GM13976 (cell line): Measurements from ENCODE around the gene MAU2.
A peak's percentile ranks its signal among the peaks of the same experiment; 100 is the strongest.

Source experiments
- DNase-seq: peaks from one replicate; pipeline ENCODE4 v3.0.0; 2012; ENCODE audit warnings: low spot score
- CTCF ChIP-seq: IDR thresholded peaks from 2 replicates; pipeline ENCODE4 v1.5.1; 2012; ENCODE audit warnings: borderline replicate concordance, mild to moderate bottlenecking; ENCODE audit not compliant: insufficient read depth; ENCODE audit errors: extremely low read depth, missing control alignments, control extremely low read depth
- in situ Hi-C: fragments of 300-500 bp; cut with MboI; formaldehyde crosslinking; loops from one replicate; pipeline ENCODE4 v1.12.0; 2022; ENCODE audit warnings: low sequenced_read_pairs, mixed read lengths, inconsistent platforms; ENCODE audit not compliant: unreplicated experiment

Gene MAU2

DNA sequence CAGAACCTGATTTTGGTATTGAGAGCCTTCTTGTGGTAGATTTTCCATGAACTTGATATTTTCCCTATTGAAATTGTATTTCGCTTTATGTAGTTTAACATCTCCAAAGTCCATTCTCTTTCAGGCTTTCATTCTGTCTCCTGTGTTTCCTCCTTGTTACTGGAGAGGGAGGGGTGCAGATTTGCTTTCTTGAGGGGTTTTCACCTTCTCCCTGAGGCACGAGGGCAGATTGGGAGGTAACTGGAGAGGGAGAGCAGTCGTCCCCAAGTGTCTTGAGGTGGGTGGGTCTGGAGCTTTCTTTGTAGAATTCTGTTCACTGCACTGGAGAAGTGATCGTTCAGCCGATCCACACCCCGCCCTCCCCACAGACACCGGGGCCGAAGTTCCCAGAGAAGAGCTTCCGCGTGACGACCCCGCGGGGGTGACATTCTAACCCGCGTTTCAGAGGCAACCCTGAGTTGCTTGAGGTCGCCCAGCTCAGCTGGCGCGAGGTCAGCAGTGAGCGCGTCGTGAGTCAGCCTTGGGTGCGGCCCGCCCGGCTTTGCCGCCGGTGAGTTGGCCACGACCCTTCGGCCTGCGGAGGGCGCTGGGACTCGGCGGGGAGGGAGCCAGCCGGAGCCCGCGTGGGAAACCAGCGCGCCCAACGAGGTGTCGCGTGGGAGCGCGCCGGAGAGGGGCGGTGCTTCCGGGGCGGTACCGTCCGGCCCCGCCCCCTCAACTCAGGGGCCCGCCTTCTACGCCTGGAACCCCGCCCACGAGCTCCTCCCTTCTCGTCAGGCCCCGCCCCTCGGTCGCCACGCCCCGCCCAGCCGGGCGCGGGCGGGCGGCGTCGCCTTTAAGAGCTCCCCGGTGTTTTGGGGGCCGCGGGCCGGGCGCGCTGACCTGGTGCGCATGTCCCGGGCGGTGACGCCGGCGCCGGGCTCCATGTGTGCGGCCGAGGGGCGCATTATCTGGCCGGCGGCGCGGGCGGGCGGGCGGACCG, 84.5 kb downstream of the MAU2 start, which contains the start of gene GATAD2A:
TSS of gene GATAD2A (plus strand) at position 797 of the 982 bp plus-strand sequence. CDS start 59,671 bp downstream, outside the sequence.
- peak; percentile 73 for TF ChIP-seq CTCF
- in situ Hi-C loops, result no loop called here

DNA sequence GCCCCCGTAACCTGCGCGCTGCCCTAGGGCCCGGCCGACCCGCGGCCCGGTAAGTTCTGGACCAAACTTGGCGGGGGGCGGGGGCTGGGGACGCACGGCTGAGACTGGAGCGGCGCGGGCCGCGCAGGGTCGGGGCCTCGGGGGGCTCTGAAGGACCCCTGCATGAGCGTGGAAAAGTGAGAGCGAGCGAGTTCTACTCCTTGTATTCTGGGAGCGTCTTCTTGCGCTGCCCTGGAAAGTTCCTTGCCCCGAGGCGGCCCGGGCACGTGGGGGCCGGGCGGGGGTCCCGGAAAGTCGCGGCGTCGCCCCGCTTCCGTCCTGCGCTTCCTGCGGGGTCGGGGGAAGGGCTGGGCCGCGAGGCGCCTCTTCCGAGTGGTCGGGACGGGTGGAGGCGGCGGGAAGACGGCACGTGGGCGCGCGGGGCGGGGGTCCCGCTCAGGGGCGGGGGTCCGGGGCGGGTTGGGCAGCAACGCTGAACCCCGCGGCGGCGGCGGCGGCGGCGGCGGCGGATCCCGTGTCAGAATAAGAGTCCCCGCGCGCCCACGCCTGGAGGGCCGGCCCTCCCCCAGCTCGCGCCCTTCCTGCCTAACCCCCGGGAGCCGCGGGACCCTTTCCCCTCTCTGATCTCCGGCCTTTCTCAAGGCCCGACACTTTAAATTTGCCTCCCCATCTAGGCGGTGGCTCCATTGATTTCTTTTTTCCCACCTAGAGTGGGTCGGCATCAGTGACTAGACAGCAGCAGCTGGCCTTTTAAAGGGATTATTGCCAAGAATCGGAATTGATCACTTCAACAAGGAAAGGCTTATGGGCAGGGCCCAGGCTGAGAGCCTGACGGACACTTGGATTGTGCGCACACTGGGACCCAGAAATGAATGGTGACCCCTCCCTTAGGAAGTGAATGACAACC, 85.6 kb downstream of the MAU2 start:
- no peak for TF ChIP-seq CTCF
- in situ Hi-C loops, result no loop called here
- DNase-seq, result peak; percentile 58

More for the DNA sequence above, 84.5 kb downstream of the MAU2 start, which contains the start of gene GATAD2A:
- DNase-seq, result peak; percentile 96

DNA sequence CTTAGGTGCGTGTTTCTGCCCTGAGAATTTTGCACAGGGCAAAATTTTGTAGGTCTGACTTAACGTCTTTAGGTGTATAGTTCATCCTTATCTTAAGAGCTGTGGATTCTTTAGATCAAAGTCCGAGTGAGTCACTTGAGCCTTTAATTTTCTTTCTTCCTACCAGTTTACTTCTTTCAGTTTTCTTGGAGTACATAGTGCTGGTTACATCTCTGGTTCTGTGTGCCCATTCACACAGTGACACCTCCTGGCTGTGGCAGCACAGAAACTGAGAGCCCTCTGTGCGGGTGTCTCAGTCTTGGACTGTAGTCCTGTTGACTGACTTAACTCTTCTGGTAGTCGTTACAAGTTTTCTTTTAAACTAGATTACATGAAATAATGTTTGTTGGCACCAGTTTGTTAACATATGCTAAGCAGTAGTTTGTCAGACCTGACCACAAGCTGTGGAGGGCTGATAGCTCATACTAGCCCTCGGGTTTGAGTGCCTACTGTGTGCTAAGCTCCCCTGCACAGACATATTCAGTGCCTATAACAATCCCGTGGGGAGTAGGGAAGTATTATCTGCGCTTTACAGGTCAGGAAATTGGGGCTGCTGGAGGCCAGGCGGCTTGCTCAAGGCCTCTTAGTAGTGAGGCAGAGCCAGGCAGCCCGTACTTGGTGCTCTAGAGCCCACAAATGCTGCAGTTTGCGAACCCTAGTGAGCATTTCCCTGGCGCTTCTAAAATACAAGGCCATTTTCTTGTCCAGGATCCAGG, 86.4 kb downstream of the MAU2 start:
- TF ChIP-seq CTCF, result peak; percentile 32
- no peak for DNase-seq

GRCh38 chr19:19407633-19407930, 87.0 kb downstream of the MAU2 start:
- TF ChIP-seq CTCF, result no peak
- no peak for DNase-seq
- in situ Hi-C loops, result no loop called here

More for the DNA sequence above, 86.4 kb downstream of the MAU2 start:
- in situ Hi-C loops, result no loop called here
